Keratinocyte (primary cell): ENCODE results near the gene TGOLN2. TPM values are rescaled to one million over a fixed set of nuclear protein-coding genes. Genes with fewer than 3 reads are reported as not detected.

Source experiments
- DNase-seq: peaks from one replicate; pipeline ENCODE4 v3.0.0-alpha.2; 2011; ENCODE audit warnings: low read depth, missing footprints, low spot score
- FAIRE-seq: peaks from 2 replicates; lab custom pipeline; 2011; peaks lifted over from hg19 to GRCh38; lab: Jason Lieb, UNC
- H2AFZ ChIP-seq: 2 replicates; pipeline ENCODE4 v1.6.0; 2012; ENCODE audit warnings: low read length, control low read depth, inconsistent platforms; ENCODE audit not compliant: control insufficient read depth
- H3K27ac ChIP-seq: 2 replicates; pipeline ENCODE4 v1.5.1; 2011; ENCODE audit warnings: low read length; ENCODE audit not compliant: control insufficient read depth, insufficient read depth
- H3K27me3 ChIP-seq: 3 replicates; pipeline ENCODE4 v1.6.0; 2011; ENCODE audit warnings: low read length; ENCODE audit not compliant: control insufficient read depth, insufficient read depth; ENCODE audit errors: extremely low read depth
- H3K36me3 ChIP-seq, 2 experiments: 2 replicates in 1 of 2; 3 replicates in 1 of 2; pipeline ENCODE4 v1.5.1; 2011; ENCODE audit warnings: low read length in 2 of 2, mild to moderate bottlenecking in 1 of 2; ENCODE audit not compliant: control insufficient read depth in 2 of 2, insufficient read depth in 2 of 2; ENCODE audit errors: extremely low read depth in 1 of 2
- H3K4me1 ChIP-seq: 3 replicates; pipeline ENCODE4 v1.5.1; 2011; ENCODE audit warnings: low read length; ENCODE audit not compliant: control insufficient read depth, insufficient read depth; ENCODE audit errors: extremely low read depth
- H3K4me2 ChIP-seq: 3 replicates; pipeline ENCODE4 v1.6.0; 2011; ENCODE audit warnings: low read depth, low read length; ENCODE audit not compliant: control insufficient read depth, insufficient read depth; ENCODE audit errors: extremely low read depth
- H3K4me3 ChIP-seq, 3 experiments: fragments of 200-600 bp in 1 of 3; sonication (generic) in 1 of 3; 2 replicates in 2 of 3; 3 replicates in 1 of 3; pipeline ENCODE4 v1.5.1; 2011 to 2016; ENCODE audit warnings: low read length in 3 of 3, mild to moderate bottlenecking in 3 of 3, control low read depth in 2 of 3, inconsistent platforms in 1 of 3, low read depth in 1 of 3, mixed read lengths in 1 of 3, mixed run types in 1 of 3, moderate library complexity in 1 of 3; ENCODE audit not compliant: control insufficient read depth in 2 of 3, insufficient read depth in 2 of 3; ENCODE audit errors: extremely low read depth in 1 of 3
- H3K79me2 ChIP-seq: 2 replicates; pipeline ENCODE4 v1.6.0; 2012; ENCODE audit warnings: low read length; ENCODE audit not compliant: control insufficient read depth, insufficient read depth
- H3K9ac ChIP-seq: 3 replicates; pipeline ENCODE4 v1.6.0; 2011; ENCODE audit warnings: low read length; ENCODE audit not compliant: control insufficient read depth, insufficient read depth; ENCODE audit errors: extremely low read depth
- H3K9me1 ChIP-seq: 3 replicates; pipeline ENCODE4 v1.6.0; 2011; ENCODE audit warnings: low read length; ENCODE audit not compliant: control insufficient read depth, insufficient read depth; ENCODE audit errors: extremely low read depth
- H3K9me3 ChIP-seq: 2 replicates; pipeline ENCODE4 v1.5.1; 2012; ENCODE audit warnings: low read depth, low read length; ENCODE audit not compliant: control insufficient read depth
- H4K20me1 ChIP-seq: 3 replicates; pipeline ENCODE4 v1.6.0; 2011; ENCODE audit warnings: low read length; ENCODE audit not compliant: control insufficient read depth, insufficient read depth; ENCODE audit errors: extremely low read depth
- CTCF ChIP-seq, 3 experiments: IDR thresholded peaks in 1 of 3; conservative IDR thresholded peaks in 1 of 3; optimal IDR thresholded peaks in 1 of 3; 2 replicates in 2 of 3; 3 replicates in 1 of 3; pipeline versions ENCODE3 to v1.5.1; 2011; ENCODE audit warnings: low read length in 3 of 3, mild to moderate bottlenecking in 3 of 3, moderate library complexity in 2 of 3, control low read depth in 1 of 3, inconsistent platforms in 1 of 3; ENCODE audit not compliant: insufficient read depth in 2 of 3; ENCODE audit errors: extremely low read depth in 1 of 3
- EZH2 ChIP-seq: IDR thresholded peaks from one replicate; pipeline ENCODE4 v1.6.1; 2012; ENCODE audit warnings: inconsistent platforms, mild to moderate bottlenecking, low read length, moderate library complexity
- dilution Hi-C: fragments of 300-500 bp; cut with MboI; formaldehyde crosslinking; loops from one replicate; pipeline ENCODE4 v1.7.0; 2020; ENCODE audit warnings: low sequenced_read_pairs; ENCODE audit not compliant: extremely low pct_ligation_motif_present
- polyA plus RNA-seq, 5 experiments: library from polyadenylated mRNA; depleted of rRNA in 3 of 5; stranded (reverse) in 3 of 5; stranded (forward) in 1 of 5; unstranded in 1 of 5; fragments of >200 nt; gene quantifications; 1 replicate in 1 of 5; 2 replicates in 3 of 5; 3 replicates in 1 of 5; pipeline versions ENCODE4 v1.2.1 to v1.2.3, GENCODE V29; 2011 to 2012; ENCODE audit warnings: missing spikeins in 2 of 5, low read depth in 1 of 5, low replicate concordance in 1 of 5

The TGOLN2 gene
- polyA plus RNA-seq, 1 donor (not counting 4 experiments of a cell fraction or from before 2014, with no cell fraction given) = 43.3 TPM

GRCh38 chr2:85323351-85323987, 4.3 kb downstream of the TGOLN2 start:
- H3K79me2 ChIP-seq = peaks cover 58% of the 10 kb centered on the region
- H3K9me1 ChIP-seq = peaks cover 4% of the 10 kb centered on the region
- no peak overlapping the region for H3K9ac ChIP-seq
- no peak overlapping the region for H3K4me2 ChIP-seq
- H3K4me1 ChIP-seq = peaks cover 18% of the 10 kb centered on the region
- no peak for TF ChIP-seq EZH2
- TF ChIP-seq CTCF (optimal IDR thresholded peaks at IDR 0.05 in 1 of 3, IDR thresholded peaks at IDR 0.05 in 1 of 3, conservative IDR thresholded peaks at IDR 0.05 in 1 of 3; ENCODE audit: extremely low read depth in 1 of 3, insufficient read depth in 2 of 3, low read length in 3 of 3) = no peak
- H3K27me3 ChIP-seq = no peaks in the 10 kb centered on the region
- H3K36me3 ChIP-seq = peaks cover 33 to 36% of the 10 kb centered on the region in 2 experiments
- DNase-seq (no peak), FAIRE-seq (no peak)
- no peak overlapping the region for H3K4me3 ChIP-seq
- no peak overlapping the region for H2AFZ ChIP-seq
- H3K27ac ChIP-seq = no peak overlapping the region
- dilution Hi-C loops = no loop called here
- peaks cover 12% of the 10 kb centered on the region for H4K20me1 ChIP-seq
- H3K9me3 ChIP-seq = no peaks in the 10 kb centered on the region

- Histone ChIP-seq H3K27me3 (no peaks in the 10 kb centered on the region), H3K4me2 (no peak overlapping the region), H3K27ac (no peak overlapping the region), H4K20me1 (peaks cover 3% of the 10 kb centered on the region), H2AFZ (no peak overlapping the region), H3K4me1 (peaks cover under 1% of the 10 kb centered on the region), H3K9me1 (peaks cover 4% of the 10 kb centered on the region), H3K9me3 (no peaks in the 10 kb centered on the region), H3K9ac (no peak overlapping the region), H3K79me2 (peaks cover 30% of the 10 kb centered on the region), H3K4me3 (no peak overlapping the region), H3K36me3 (peaks cover 37 to 41% of the 10 kb centered on the region in 2 experiments)
- TF ChIP-seq CTCF (optimal IDR thresholded peaks at IDR 0.05 in 1 of 3, IDR thresholded peaks at IDR 0.05 in 1 of 3, conservative IDR thresholded peaks at IDR 0.05 in 1 of 3; ENCODE audit: extremely low read depth in 1 of 3, insufficient read depth in 2 of 3, low read length in 3 of 3) (no peak), EZH2 (no peak)
- dilution Hi-C loops = loop anchor here (10.0 kb wide), 1 partner anchor 45 kb away; no protein-coding TSS in a partner anchor
- FAIRE-seq = no peak
- no peak for DNase-seq
Measured at GRCh38 chr2:85319796-85320195, 8.0 kb downstream of the TGOLN2 start.
